ENCODE measurements around the gene ABCA13. TPM values are rescaled to one million over a fixed set of nuclear protein-coding genes. Genes with fewer than 3 reads are reported as not detected.

The ABCA13 gene
- total RNA-seq, 1 experiment from 2014 or later, result 1.7 TPM

DNA sequence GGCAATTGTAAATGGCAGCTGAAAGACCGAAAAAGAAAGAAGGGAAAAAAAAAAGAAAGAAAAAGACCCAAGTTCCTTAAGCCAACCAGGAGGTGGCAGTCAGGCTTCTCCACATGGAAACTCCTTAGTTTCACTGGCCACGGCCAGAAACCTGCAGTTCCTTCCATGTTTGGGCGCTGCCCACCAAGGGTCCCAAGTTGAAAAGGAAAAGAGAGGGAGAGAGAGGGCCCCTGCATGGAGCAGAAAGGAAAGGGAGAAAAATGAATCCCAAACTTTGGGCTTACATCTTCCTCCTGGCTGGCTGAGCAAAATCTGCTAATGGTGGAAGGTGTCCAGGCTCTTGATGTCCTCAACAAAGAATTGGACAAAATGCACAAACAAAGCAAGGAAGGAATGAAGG, 31.8 kb upstream of the ABCA13 start:
- H3K4me1 ChIP-seq (ENCODE audit: control insufficient read depth, insufficient read depth, low read length), result peaks cover 52% of the 10 kb centered on the region
- no TSS peak for BruUV-seq (replicated peaks)
- POLR2A ChIA-PET, result interaction anchor here (0.6 kb wide), 2 partner anchors 16 to 19 kb away, joined by 3 to 4 read pairs; no protein-coding TSS in a partner anchor

GRCh38 chr7:48140001-48140681, 31.1 kb upstream of the ABCA13 start:
- Histone ChIP-seq H3K4me1 (ENCODE audit: control insufficient read depth, insufficient read depth, low read length) (peaks cover 56% of the 10 kb centered on the region), H3K9me3 (ENCODE audit: control insufficient read depth, insufficient read depth, low read depth, low read length) (no peaks in the 10 kb centered on the region), H3K27me3 (ENCODE audit: control insufficient read depth, insufficient read depth, low read length) (no peaks in the 10 kb centered on the region), H3K36me3 (ENCODE audit: control insufficient read depth, insufficient read depth, low read length) (no peaks in the 10 kb centered on the region), H3K27ac (ENCODE audit: low read length) (peak overlapping the region; percentile 98), H3K4me3 (ENCODE audit: low read depth in 2 of 2, low read length in 2 of 2) (peak overlapping the region in 1 of 2 experiments; percentile 28; a peak in 2 of 4 replicates)
- no peak for DNase-seq (ENCODE audit: low read depth, low spot score)
- ATAC-seq, result peak; percentile 81
- intact Hi-C loops (cut with micrococcal nuclease; ENCODE audit: unreplicated experiment) (no loop called here), in situ Hi-C loops (cut with HindIII; ENCODE audit: low pct_unique_long_range_greater_than_20kb, low sequenced_read_pairs) (no loop called here)
- CTCF ChIA-PET, result interaction anchor here (0.7 to 1.8 kb wide), 3 partner anchors 15 to 195 kb away, joined by 3 to 15 read pairs (median 3); no protein-coding TSS in a partner anchor
- POLR2A ChIA-PET, result interaction anchor here (0.6 kb wide), 3 partner anchors 8 to 128 kb away, joined by 3 to 4 read pairs (median 3); no protein-coding TSS in a partner anchor
- BruUV-seq (replicated peaks), result no TSS peak
- TF ChIP-seq REST (IDR thresholded peaks at IDR 0.05; ENCODE audit: insufficient read depth in 1 of 2, low read depth in 2 of 2, low read length in 1 of 2) (peak in 1 of 2 experiments; percentile 59; a peak in 2 of 4 replicates), TCF7L2 (IDR thresholded peaks at IDR 0.05; ENCODE audit: low read depth, low read length) (peak; percentile 98), SIN3A (IDR thresholded peaks at IDR 0.05; ENCODE audit: borderline replicate concordance, insufficient read depth, low read depth, low read length) (0 out of 2 replicates have a peak, but pooled peaks have one; percentile 27), CTCF (IDR thresholded peaks at IDR 0.05) (no peak)

More for the DNA sequence above, 31.8 kb upstream of the ABCA13 start:
- ATAC-seq (peak; percentile 39), DNase-seq (ENCODE audit: low read depth, low spot score) (no peak)
- intact Hi-C loops (cut with micrococcal nuclease; ENCODE audit: unreplicated experiment) (no loop called here), in situ Hi-C loops (cut with HindIII; ENCODE audit: low pct_unique_long_range_greater_than_20kb, low sequenced_read_pairs) (no loop called here)
- Histone ChIP-seq H3K4me3 (ENCODE audit: low read depth in 2 of 2, low read length in 2 of 2) (peak overlapping the region in 1 of 2 experiments; percentile 12; a peak in 2 of 4 replicates), H3K27ac (ENCODE audit: low read length) (peak overlapping the region; percentile 98), H3K9me3 (ENCODE audit: control insufficient read depth, insufficient read depth, low read depth, low read length) (no peaks in the 10 kb centered on the region), H3K27me3 (ENCODE audit: control insufficient read depth, insufficient read depth, low read length) (no peaks in the 10 kb centered on the region), H3K36me3 (ENCODE audit: control insufficient read depth, insufficient read depth, low read length) (no peaks in the 10 kb centered on the region)
- CTCF ChIA-PET, result interaction anchor here (1.0 to 1.8 kb wide), 2 partner anchors 15 to 29 kb away, joined by 3 to 15 read pairs; no protein-coding TSS in a partner anchor
- TF ChIP-seq POLR2AphosphoS5 (IDR thresholded peaks at IDR 0.05; ENCODE audit: low read depth, low read length) (no peak), REST (IDR thresholded peaks at IDR 0.05; ENCODE audit: insufficient read depth in 1 of 2, low read depth in 2 of 2, low read length in 1 of 2) (no peak), SIN3A (IDR thresholded peaks at IDR 0.05; ENCODE audit: borderline replicate concordance, insufficient read depth, low read depth, low read length) (no peak), CTCF (IDR thresholded peaks at IDR 0.05) (peak; percentile 85), TCF7L2 (IDR thresholded peaks at IDR 0.05; ENCODE audit: low read depth, low read length) (no peak)

All from Panc1 (cell line).